H9 (cell line): ENCODE data around the gene ERICH4. TPM values are rescaled to one million over a fixed set of nuclear protein-coding genes. Genes with fewer than 3 reads are reported as not detected.

Experiments
- DNase-seq: peaks from one replicate; pipeline ENCODE4 v3.0.0-alpha.2; 2017
- H2AFZ ChIP-seq: one replicate; pipeline ENCODE4 v1.6.1; 2013; ENCODE audit warnings: mild to moderate bottlenecking, low read length, control low read depth, moderate library complexity
- H2AK5ac ChIP-seq: 2 replicates; pipeline ENCODE4 v1.6.1; 2013; ENCODE audit warnings: low read length, control low read depth, mixed read lengths; ENCODE audit not compliant: insufficient read length
- H2BK120ac ChIP-seq: one replicate; pipeline ENCODE4 v1.6.1; 2013; ENCODE audit warnings: low read depth, mild to moderate bottlenecking, low read length, control low read depth, inconsistent platforms; ENCODE audit not compliant: poor library complexity, severe bottlenecking
- H2BK12ac ChIP-seq: 2 replicates; pipeline ENCODE4 v1.6.1; 2013; ENCODE audit warnings: low read length, control low read depth, mixed read lengths, low read depth; ENCODE audit not compliant: insufficient read length
- H2BK15ac ChIP-seq: 2 replicates; pipeline ENCODE4 v1.6.1; 2013; ENCODE audit warnings: low read depth, low read length, control low read depth
- H2BK20ac ChIP-seq: one replicate; pipeline ENCODE4 v1.6.1; 2013; ENCODE audit warnings: low read depth, mild to moderate bottlenecking, low read length, control low read depth, inconsistent platforms; ENCODE audit not compliant: poor library complexity, severe bottlenecking
- H2BK5ac ChIP-seq: 2 replicates; pipeline ENCODE4 v1.6.1; 2013; ENCODE audit warnings: low read length, control low read depth, mixed read lengths; ENCODE audit not compliant: insufficient read length
- H3K14ac ChIP-seq: 2 replicates; pipeline ENCODE4 v1.6.1; 2013; ENCODE audit warnings: low read length, control low read depth; ENCODE audit not compliant: insufficient read depth
- H3K18ac ChIP-seq: 2 replicates; pipeline ENCODE4 v1.6.1; 2013; ENCODE audit warnings: low read depth, mild to moderate bottlenecking, mixed read lengths, low read length, control low read depth; ENCODE audit not compliant: insufficient read length
- H3K23ac ChIP-seq: 2 replicates; pipeline ENCODE4 v1.6.1; 2013; ENCODE audit warnings: low read length, control low read depth, mixed read lengths, low read depth; ENCODE audit not compliant: insufficient read length
- H3K23me2 ChIP-seq: 2 replicates; pipeline ENCODE4 v1.6.1; 2013; ENCODE audit warnings: low read depth, mild to moderate bottlenecking, mixed read lengths, low read length, control low read depth; ENCODE audit not compliant: insufficient read length, poor library complexity, severe bottlenecking
- H3K27ac ChIP-seq: 2 replicates; pipeline ENCODE4 v1.5.1; 2013; ENCODE audit warnings: low read length, control low read depth, mixed read lengths, low read depth; ENCODE audit not compliant: insufficient read length
- H3K27me3 ChIP-seq: 2 replicates; pipeline ENCODE4 v1.6.1; 2013; ENCODE audit warnings: low read length, control low read depth, inconsistent platforms; ENCODE audit not compliant: insufficient read depth
- H3K4ac ChIP-seq: 2 replicates; pipeline ENCODE4 v1.6.1; 2013; ENCODE audit warnings: low read depth, mild to moderate bottlenecking, control low read depth, inconsistent platforms, low read length, moderate library complexity
- H3K4me1 ChIP-seq: 2 replicates; pipeline ENCODE4 v1.6.1; 2013; ENCODE audit warnings: low read length, control low read depth, inconsistent platforms; ENCODE audit not compliant: insufficient read depth
- H3K4me2 ChIP-seq: 2 replicates; pipeline ENCODE4 v1.6.1; 2013; ENCODE audit warnings: low read length, control low read depth, mixed read lengths; ENCODE audit not compliant: insufficient read length, insufficient read depth
- H3K56ac ChIP-seq: 2 replicates; pipeline ENCODE4 v1.6.1; 2013; ENCODE audit warnings: low read depth, mild to moderate bottlenecking, mixed read lengths, low read length, control low read depth; ENCODE audit not compliant: insufficient read length
- H3K79me1 ChIP-seq: 2 replicates; pipeline ENCODE4 v1.6.1; 2013; ENCODE audit warnings: low read depth, mild to moderate bottlenecking, moderate library complexity, low read length, control low read depth, inconsistent platforms; ENCODE audit not compliant: insufficient read depth, poor library complexity, severe bottlenecking
- H3K79me2 ChIP-seq: 2 replicates; pipeline ENCODE4 v1.6.1; 2013; ENCODE audit warnings: low read length, control low read depth, inconsistent platforms; ENCODE audit not compliant: insufficient read depth
- H3K9ac ChIP-seq: 2 replicates; pipeline ENCODE4 v1.6.1; 2013; ENCODE audit warnings: low read length, control low read depth, mixed read lengths; ENCODE audit not compliant: insufficient read length; ENCODE audit errors: extremely low read depth
- H3K9me3 ChIP-seq: one replicate; pipeline ENCODE4 v1.6.1; 2013; ENCODE audit warnings: low read depth, low read length, inconsistent platforms; ENCODE audit not compliant: control insufficient read depth
- H3T11ph ChIP-seq: one replicate; pipeline ENCODE4 v1.6.1; 2013; ENCODE audit warnings: mild to moderate bottlenecking, low read length, control low read depth, inconsistent platforms
- H4K20me1 ChIP-seq: one replicate; pipeline ENCODE4 v1.6.1; 2013; ENCODE audit not compliant: control insufficient read depth, insufficient read length, insufficient read depth
- H4K5ac ChIP-seq: 2 replicates; pipeline ENCODE4 v1.6.1; 2013; ENCODE audit warnings: low read depth, mild to moderate bottlenecking, mixed read lengths, low read length, control low read depth; ENCODE audit not compliant: insufficient read length
- H4K8ac ChIP-seq: replicated peaks from 2 replicates; pipeline ENCODE4 v1.6.1; 2013; ENCODE audit warnings: low read length, control low read depth, mixed read lengths, low read depth; ENCODE audit not compliant: insufficient read length
- H4K91ac ChIP-seq: 2 replicates; pipeline ENCODE4 v1.6.1; 2013; ENCODE audit warnings: low read depth, mild to moderate bottlenecking, moderate library complexity, mixed read lengths, low read length, control low read depth; ENCODE audit not compliant: insufficient read length
- H3K27ac Mint-ChIP-seq, 3 experiments: 2 replicates in 2 of 3; 3 replicates in 1 of 3; pipeline ENCODE4 v1.8.0; 2020 to 2021; ENCODE audit warnings: mixed read lengths in 3 of 3, mild to moderate bottlenecking in 1 of 3, moderate library complexity in 1 of 3
- H3K27me3 Mint-ChIP-seq: 2 replicates; pipeline ENCODE4 v1.8.0; 2021; ENCODE audit warnings: low read depth, mild to moderate bottlenecking, moderate library complexity, mixed read lengths
- H3K36me3 Mint-ChIP-seq, 3 experiments: 2 replicates in 2 of 3; 3 replicates in 1 of 3; pipeline ENCODE4 v1.8.0; 2020 to 2021; ENCODE audit warnings: low read depth in 3 of 3, mixed read lengths in 3 of 3; ENCODE audit not compliant: insufficient read depth in 1 of 3
- H3K4me1 Mint-ChIP-seq, 2 experiments: 2 replicates each; pipeline ENCODE4 v1.8.0; 2020; ENCODE audit warnings: mixed read lengths in 2 of 2
- H3K4me3 Mint-ChIP-seq, 2 experiments: 2 replicates in 1 of 2; 3 replicates in 1 of 2; pipeline ENCODE4 v1.8.0; 2020 to 2021; ENCODE audit warnings: mild to moderate bottlenecking in 2 of 2, mixed read lengths in 2 of 2, moderate library complexity in 1 of 2
- H3K9me3 Mint-ChIP-seq, 2 experiments: 2 replicates in 1 of 2; 3 replicates in 1 of 2; pipeline ENCODE4 v1.8.0; 2020; ENCODE audit warnings: mild to moderate bottlenecking in 2 of 2, mixed read lengths in 2 of 2, moderate library complexity in 1 of 2
- WGBS: extraction: QIAGEN DNeasy Blood & Tissue Kit; methylation state at CpG from one replicate; pipeline ENCODE4 v1.1.7; 2013; ENCODE audit warnings: missing lambda C conversion rate, low lambda C conversion rate, mixed read lengths; ENCODE audit not compliant: insufficient read length; ENCODE audit errors: extremely low coverage; 5-methylcytosine and 5-hydroxymethylcytosine counted together
- total RNA-seq: library from RNA; stranded (reverse); gene quantifications from 2 replicates; pipeline ENCODE4 v1.2.1, GENCODE V29; 2021
- TF ChIP-seq, protein P1 (sequence below): fragments of 200-600 bp; sonication (generic); conservative IDR thresholded peaks from 3 replicates; pipeline ENCODE4 v1.8.0; 2021; ENCODE audit warnings: antibody characterized with exemption, mild to moderate bottlenecking

Gene ERICH4
- total RNA-seq, 1 experiment from 2014 or later, result not detected

- Histone ChIP-seq H3K9ac (no peak overlapping the region), H3K56ac (no peak overlapping the region), H3K23me2 (peaks cover 11% of the 10 kb centered on the region), H4K5ac (no peak overlapping the region), H3K4me1 (no peaks in the 10 kb centered on the region), H2BK12ac (no peak overlapping the region), H3K18ac (no peak overlapping the region), H2AK5ac (no peak overlapping the region), H3K14ac (no peak overlapping the region), H3K4me2 (peak overlapping the region; percentile 80), H2BK20ac (no peak overlapping the region), H3K9me3 (no peaks in the 10 kb centered on the region), H4K91ac (no peak overlapping the region), H3K23ac (no peak overlapping the region), H3K79me2 (no peaks in the 10 kb centered on the region), H3K27ac (no peak overlapping the region), H3T11ph (no peak overlapping the region), H3K27me3 (no peaks in the 10 kb centered on the region), H3K79me1 (no peaks in the 10 kb centered on the region), H2BK5ac (no peak overlapping the region), H4K20me1 (peaks cover 2% of the 10 kb centered on the region), H3K4ac (no peak overlapping the region), H2BK15ac (no peak overlapping the region), H2AFZ (no peak overlapping the region), H4K8ac (no peak overlapping the region), H2BK120ac (no peak overlapping the region)
- TF ChIP-seq, protein P1, sequence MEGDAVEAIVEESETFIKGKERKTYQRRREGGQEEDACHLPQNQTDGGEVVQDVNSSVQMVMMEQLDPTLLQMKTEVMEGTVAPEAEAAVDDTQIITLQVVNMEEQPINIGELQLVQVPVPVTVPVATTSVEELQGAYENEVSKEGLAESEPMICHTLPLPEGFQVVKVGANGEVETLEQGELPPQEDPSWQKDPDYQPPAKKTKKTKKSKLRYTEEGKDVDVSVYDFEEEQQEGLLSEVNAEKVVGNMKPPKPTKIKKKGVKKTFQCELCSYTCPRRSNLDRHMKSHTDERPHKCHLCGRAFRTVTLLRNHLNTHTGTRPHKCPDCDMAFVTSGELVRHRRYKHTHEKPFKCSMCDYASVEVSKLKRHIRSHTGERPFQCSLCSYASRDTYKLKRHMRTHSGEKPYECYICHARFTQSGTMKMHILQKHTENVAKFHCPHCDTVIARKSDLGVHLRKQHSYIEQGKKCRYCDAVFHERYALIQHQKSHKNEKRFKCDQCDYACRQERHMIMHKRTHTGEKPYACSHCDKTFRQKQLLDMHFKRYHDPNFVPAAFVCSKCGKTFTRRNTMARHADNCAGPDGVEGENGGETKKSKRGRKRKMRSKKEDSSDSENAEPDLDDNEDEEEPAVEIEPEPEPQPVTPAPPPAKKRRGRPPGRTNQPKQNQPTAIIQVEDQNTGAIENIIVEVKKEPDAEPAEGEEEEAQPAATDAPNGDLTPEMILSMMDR, result no peak
- Mint-ChIP-seq H3K9me3 (no peaks in the 10 kb centered on the region), H3K27me3 (no peaks in the 10 kb centered on the region; the same call in 1 of the 2 replicates), H3K4me3 (peak overlapping the region in 1 of 2 experiments; percentile 84; a peak in 2 of 5 replicates), H3K36me3 (peaks cover 8 to 30% (median 27%) of the 10 kb centered on the region in 3 experiments; a peak in 6 of 7 replicates), H3K27ac (no peak overlapping the region; a peak in 1 of 7 replicates), H3K4me1 (peaks cover 14 to 29% of the 10 kb centered on the region in 2 experiments)
- no CpG with 5 or more reads among the region's 36 CpGs for WGBS
- DNase-seq, result no peak
Observed at GRCh38 chr19:41426116-41426841, 16.7 kb upstream of the ERICH4 start.
